Measurements from ENCODE around the gene FMO4.

Gene FMO4

DNA sequence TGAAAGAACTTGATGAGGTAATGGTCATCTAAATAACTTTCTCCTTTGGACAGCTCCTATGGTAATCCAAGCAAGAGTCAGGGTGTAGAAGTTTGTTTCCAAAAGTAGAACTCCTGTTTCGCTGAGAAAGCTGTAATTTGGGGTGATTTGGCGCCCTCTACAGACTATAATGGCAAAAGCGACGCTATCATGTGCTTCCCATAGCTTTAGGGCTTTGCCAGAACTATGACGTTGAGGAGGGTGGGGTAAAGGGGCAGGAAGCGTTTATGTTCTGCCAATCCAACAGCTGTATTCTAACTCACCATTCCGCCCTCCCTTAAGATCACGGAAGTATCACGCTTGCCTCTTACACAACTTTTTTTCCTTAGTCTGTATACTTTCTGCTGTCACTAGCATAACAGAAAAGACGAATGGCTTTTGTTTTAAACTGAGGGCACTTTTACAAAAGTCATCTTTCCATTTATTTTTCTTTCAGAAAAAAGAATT lies at the start of gene FMO4:
FMO4 (plus strand) TSS at position 349 of the 486 bp plus-strand sequence. CDS start 5,643 bp downstream, outside the sequence.
- peak; percentile 98 for DNase-seq (ENCODE audit: low read depth)

- DNase-seq (ENCODE audit: low read depth), result no peak
Observed at GRCh38 chr1:171265686-171266085, 48.3 kb upstream of the FMO4 start.

DNA sequence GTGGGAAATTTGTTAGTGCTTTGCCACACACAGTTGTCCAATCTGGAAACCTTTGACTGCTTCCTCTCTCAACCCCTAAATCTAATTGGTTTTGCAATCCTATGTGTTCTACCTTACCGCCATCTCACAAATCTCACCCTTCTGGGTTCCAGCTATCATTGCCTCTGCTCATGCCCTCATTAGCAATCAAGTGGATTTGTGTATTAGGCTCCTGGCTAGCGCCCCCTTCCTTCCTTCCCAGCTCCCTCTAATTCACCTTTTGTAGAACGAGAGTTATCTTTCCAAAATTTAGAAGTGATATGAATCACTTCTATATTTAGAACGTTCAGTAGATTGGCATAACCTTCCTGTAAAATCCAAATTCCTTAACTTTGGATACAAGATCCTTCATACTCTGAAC lies 47.1 kb upstream of the FMO4 start:
- DNase-seq (ENCODE audit: low read depth), result no peak

DNA sequence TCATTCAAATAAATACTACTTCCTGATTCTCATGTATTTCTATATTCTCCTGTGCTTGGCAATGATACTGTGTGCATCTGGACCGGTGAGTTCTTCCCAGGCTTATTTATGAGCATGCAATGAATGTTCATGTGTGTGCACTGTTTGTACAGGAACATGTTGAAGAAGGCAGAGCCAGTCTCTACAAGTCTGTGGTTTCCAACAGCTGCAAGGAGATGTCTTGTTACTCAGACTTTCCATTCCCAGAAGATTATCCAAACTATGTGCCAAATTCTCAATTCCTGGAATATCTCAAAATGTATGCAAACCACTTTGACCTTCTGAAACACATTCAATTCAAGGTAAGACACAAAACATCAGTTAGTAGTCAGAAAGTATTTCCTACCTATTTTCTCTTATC lies 46.6 kb upstream of the FMO4 start:
- DNase-seq (ENCODE audit: low read depth), result no peak

GRCh38 chr1:171270806-171271205 lies 43.2 kb upstream of the FMO4 start:
- no peak for DNase-seq (ENCODE audit: low read depth)

DNA sequence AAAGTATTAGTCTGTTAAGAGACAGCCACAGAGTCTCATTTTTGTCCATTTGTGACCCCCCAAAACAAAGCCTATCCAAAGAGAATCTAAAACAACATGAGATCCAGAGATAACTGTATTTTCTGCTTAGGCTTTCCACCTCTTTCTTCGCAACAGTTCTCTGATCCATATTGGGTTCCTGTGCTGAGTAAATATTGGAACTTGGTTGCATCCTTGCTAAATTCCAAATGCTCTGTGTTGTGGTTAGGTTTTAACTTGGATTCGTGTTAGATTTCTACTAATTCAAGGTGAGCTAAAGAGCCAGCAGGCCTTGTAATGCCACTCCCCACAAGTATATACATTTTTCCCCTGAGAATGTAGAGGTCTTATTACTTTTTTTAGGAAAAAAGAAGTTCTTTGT lies 36.4 kb upstream of the FMO4 start:
- DNase-seq (ENCODE audit: low read depth), result no peak

DNA sequence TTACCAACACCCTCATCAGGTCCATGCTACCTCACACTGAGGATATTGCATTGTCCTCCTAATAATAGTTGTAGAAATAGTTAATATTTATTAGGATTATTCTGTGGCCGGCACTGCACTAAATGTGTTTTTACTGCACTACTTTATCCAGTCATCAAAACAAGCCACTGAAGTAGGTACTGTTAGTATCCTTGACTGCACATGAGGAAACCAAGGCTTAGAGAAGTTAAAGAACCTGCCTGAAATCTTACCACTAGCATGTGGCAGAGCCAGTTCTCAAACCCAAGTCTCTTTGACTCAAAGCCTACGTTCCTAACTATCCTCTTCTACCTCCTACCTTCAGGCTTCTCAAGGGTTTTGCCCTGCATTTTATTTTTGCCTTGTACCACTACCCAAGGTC lies 34.7 kb upstream of the FMO4 start:
- DNase-seq (ENCODE audit: low read depth), result no peak

DNA sequence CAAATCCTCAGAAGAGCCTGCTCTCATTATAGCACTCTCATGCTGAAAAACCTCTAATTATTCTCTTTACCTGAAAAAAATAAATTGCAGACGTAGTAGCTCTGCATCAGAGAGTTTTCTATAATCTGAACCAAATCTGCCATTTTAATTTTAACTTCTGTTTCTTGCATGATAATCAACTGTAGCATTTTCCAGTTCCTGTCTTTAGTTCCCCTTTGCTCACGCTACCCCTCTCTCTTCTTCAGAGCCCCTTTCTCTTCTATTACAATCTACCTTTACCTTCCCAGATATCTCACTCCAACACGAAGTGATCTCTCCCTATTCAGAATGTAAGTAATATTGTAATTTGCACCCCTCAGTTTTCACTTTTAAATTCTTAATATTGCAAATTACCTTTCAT lies 34.3 kb upstream of the FMO4 start:
- no peak for DNase-seq (ENCODE audit: low read depth)

DNA sequence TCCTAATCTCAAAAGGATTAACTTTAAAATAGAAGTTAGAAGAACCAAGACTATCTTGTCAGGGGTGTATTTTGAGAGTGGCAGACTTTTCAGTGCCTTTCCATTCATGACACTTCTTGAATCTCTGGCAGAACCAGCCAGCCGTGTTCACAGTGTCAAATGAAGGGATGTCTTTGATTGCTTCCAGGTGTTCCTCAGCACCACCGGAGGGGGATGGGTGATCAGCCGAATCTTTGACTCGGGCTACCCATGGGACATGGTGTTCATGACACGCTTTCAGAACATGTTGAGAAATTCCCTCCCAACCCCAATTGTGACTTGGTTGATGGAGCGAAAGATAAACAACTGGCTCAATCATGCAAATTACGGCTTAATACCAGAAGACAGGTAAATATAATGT lies 33.4 kb upstream of the FMO4 start:
- DNase-seq (ENCODE audit: low read depth), result no peak

DNA sequence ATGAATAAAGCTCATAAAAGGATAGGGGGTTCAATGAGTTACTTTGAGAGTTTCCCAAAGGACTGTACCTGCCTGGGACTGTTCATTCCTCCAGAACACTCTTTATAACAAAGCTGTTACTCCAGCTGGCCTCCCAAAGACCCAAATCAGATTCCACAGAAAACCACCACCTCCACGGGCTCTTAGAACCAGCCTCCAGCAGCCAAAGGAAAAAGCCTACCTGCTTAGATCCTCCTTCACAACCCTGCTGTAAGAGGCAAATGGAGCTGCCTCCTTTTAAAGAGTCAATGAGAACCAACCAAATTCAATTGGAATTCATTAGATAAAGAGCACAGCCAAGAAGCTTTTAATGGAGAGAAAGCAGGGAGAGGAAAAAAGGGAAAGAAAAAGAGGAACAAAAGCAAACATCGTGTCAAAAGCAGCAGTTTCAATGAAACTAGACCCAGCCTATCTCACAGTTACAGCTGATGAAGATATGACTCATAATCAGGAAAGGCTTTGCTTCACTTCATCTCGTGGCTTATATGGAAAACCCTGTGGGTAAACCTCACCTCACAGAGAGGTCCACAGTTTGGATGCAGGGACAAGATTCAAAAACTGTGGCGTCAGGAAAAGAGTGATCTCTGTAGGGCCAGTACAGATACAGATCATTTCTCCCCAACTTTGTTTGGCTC lies 27.8 kb upstream of the FMO4 start:
- DNase-seq (ENCODE audit: low read depth), result no peak

GRCh38 chr1:171290621-171291020 lies 23.4 kb upstream of the FMO4 start:
- no peak for DNase-seq (ENCODE audit: low read depth)

DNA sequence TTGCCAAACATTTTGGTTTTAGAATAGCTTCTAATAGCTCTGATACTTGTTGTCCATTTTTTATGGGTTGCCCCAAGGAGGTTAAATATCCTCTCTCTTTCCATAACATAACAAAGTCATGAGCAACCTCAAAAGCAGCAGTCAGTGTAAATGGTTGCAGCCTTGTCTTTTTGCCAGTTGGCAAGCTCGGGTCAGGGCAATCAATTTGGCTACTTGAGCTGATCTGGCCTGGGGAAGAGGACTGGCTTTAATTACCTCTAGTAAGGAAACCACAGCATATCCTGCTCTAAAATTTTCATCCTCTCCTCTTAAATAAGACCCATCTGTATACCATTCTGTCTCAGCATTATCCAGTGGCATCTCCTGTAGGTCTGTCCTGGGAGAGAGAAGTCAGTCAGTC lies 21.2 kb upstream of the FMO4 start:
- DNase-seq (ENCODE audit: low read depth), result peak; percentile 90

DNA sequence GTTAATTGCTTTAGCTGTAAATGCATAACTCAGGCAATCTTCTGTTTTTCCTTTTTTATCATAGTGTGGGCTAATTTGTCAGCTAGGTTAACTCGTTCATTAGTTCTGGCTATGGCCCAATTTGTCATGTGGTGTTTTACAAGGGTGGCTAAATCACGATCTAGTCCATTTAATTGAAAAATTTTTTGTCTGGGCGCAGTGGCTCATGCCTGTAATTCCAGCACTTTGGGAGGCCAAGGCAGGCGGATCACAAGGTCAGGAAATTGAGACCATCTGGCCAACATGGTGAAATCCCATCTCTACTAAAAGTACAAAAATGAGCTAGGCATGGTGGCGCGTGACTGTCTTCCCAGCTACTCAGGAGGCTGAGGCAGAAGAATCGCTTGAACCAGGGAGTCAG lies 18.6 kb upstream of the FMO4 start:
- DNase-seq (ENCODE audit: low read depth), result peak; percentile 70

DNA sequence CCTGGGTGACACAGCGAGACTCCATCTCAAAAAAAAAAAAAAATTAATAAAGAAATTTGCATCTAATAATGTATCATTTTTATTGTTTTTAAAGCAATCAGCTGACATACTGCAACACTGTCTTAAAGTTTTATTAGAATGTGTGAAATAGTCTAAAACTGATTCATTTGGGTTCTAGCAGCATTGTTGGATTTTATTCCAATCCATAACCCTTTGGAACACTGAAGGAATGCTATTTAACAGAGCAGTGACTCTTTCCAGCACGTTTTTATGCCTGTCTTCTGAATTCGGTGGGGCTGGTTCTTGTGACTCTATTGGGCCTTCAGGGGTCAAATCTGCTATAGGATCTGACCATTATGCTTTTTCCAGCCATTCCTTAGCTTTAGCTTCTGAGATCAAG lies 18.2 kb upstream of the FMO4 start:
- DNase-seq (ENCODE audit: low read depth), result peak; percentile 34

DNA sequence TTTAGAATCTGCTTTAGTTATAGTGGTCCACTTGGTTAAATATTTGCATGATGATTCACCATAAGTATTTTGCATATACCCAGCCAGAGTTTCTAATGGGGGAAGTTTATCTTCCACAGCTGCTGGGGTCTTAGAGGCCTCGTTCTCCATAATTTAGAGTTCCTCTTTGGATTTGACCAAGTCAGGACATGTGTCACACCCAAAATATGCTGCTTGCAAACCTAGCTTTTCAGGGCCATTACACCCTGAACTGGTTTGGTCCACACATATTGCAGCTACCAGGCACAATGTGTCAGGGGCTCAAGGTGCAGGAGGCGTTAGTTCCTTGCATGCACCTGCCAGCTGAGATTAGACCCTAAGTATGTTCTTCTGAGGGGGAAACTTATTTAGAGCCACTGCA lies 17.1 kb upstream of the FMO4 start:
- DNase-seq (ENCODE audit: low read depth), result no peak

GRCh38 chr1:171298696-171299095 lies 15.3 kb upstream of the FMO4 start:
- no peak for DNase-seq (ENCODE audit: low read depth)

DNA sequence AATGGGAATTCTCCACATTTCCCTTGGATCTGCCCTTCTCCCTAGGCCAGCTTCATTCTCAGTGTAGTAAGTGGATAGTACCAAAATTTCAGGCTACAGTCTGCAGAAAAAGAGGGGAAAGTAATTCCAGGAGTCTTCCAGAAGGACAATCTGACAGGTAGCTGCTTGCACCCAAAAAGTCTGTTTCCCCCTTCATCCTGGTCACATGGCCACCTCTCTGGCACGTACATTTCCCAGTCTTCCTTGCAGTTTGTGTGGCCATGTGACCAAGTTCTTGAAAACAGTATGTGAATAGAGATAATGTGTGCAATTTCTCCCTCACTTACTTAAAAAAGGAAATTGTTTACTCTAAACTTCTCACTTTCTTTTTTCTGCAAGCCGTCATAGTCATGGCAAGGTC lies 14.6 kb upstream of the FMO4 start:
- no peak for DNase-seq (ENCODE audit: low read depth)

GRCh38 chr1:171300401-171300800 lies 13.6 kb upstream of the FMO4 start:
- no peak for DNase-seq (ENCODE audit: low read depth)

GRCh38 chr1:171310661-171311087 lies 3.3 kb upstream of the FMO4 start:
- DNase-seq (ENCODE audit: low read depth), result no peak

DNA sequence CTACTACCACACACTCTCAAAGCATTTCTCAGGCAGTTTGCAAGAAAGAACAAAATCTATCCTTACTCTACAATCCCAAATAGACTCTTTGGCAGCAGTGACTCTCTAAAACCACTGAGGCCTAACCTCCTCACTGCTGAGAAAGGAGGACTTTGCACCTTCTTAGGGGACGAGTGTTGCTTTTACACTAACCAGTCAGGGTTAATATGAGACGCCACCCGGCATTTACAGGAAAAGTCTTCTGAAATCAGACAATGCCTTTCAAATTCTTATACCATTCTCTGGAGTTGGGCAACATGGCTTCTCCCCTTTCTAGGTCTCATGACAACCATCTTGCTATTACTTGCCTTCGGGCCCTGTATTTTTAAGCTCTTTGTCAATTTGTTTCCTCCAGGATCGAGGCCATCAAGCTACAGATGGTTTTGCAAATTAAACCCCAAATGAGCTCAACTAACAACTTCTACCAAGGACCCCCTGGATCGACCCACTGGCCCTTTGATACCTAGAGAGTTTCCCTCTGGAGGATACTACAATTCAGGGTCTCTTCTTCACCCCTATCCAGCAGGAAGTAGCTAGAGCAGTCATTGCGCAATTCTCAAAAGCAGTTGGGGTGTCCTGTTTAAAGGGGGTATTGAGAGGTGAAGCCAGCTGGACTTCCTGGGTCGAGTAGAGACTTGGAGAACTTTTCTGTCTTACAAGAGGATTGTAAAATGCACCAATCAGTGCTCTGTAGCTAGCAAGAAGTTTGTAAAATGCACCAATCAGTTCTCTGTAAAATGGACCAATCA lies 2.0 kb upstream of the FMO4 start:
- DNase-seq (ENCODE audit: low read depth), result no peak

DNA sequence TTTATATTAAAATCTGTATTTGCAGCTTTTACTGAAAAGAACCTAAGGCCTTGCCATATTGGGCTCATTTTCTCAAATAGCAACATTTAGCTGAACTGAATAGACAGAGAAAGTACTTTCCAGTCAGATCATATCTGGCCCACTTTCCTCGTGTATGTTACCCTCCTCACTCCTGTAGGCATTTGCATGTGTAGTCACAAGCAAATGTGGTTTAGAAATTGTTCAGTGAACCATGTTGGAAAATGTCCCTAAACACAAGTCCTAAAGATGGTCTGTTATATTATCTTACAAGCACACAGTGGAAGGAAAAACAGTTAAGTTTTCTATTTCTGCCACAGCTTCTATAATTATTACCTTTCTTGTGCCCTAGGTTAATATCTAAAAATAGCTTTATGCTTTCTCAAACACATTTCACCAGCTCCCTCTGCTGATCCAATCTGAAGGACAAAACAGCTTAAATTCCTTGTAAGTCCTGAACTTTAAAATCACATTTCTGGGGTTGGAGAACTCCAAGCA lies 606 bp upstream of the FMO4 start:
- DNase-seq (ENCODE audit: low read depth), result no peak

DNA sequence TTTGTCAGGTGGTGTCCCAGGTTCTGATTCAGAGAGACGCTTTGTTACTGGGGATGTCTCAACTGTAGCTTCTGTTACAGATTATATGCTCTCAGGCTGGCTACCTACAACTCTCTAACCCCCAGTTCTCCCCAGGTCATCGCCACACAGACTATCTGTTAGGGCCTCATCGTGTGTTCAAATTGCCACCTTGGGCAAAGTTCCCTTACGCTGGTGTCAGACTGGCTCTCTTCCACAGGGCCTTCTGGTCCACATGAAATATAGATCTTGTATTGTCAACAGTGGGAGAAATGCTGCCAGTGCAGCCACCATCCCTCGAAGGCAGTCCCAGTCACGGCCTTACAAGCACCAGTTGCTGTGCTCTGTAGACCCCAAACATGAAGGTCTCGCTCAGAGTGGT lies 15.3 kb downstream of the FMO4 start:
- no peak for DNase-seq (ENCODE audit: low read depth)

DNA sequence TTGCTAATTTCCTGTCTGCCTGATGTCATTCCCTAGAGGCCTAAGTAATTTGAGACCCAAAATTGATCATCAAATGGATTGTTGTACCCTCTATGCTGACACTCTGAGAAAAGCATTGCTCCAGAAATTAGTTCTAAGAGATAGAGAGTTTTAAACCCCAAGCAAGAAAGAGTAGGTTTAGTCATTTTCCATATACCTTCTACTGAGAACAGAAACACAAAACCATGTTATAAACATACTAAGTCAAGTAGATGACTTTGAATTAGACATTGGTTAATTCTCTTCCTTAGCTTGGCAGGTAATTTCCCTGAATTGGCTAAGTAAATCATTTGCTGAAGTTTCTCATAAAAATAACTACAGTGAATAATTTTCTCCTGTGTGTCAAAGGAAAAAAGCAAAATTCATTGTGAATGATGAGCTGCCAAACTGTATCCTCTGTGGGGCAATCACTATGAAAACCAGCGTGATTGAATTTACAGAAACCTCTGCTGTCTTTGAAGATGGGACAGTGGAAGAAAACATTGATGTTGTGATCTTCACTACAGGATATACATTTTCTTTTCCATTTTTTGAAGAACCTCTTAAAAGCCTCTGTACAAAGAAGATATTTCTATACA lies 20.1 kb downstream of the FMO4 start:
- no peak for DNase-seq (ENCODE audit: low read depth)
